ENCODE measurements around the gene TSC22D2. TPM values are rescaled to one million over a fixed set of nuclear protein-coding genes. Genes with fewer than 3 reads are reported as not detected.

The TSC22D2 gene
- total and polyA plus RNA-seq, 2 experiments from 2014 or later: 34.9 to 38.8 TPM

DNA sequence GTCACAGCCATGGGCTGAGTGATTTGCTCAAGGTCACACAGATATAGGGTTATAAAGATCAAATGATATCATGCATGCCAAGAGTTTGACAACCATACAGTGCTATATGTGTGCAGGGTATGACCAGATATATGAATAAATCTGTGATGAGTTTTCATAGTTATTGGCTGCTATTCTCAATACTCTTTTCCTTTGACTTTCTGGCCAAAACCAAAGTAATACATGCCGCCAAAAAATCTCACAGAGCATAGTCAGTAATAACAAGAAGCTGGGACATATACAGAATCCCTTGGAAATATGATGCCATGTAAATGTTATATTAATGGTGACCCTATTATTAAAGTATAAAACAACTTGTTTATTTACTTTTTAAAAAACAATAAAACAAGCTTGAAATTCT, 11.6 kb upstream of the TSC22D2 start:
- H3K4me1 ChIP-seq (ENCODE audit: insufficient read depth): peaks cover 11% of the 10 kb centered on the region
- H3K36me3 ChIP-seq (replicated peaks; ENCODE audit: insufficient read depth, low read depth): no peaks in the 10 kb centered on the region
- no peak for DNase-seq (ENCODE audit: low spot score)
- H3K4me3 ChIP-seq: no peak overlapping the region
- H2AFZ ChIP-seq: no peak overlapping the region
- H3K27me3 ChIP-seq: no peaks in the 10 kb centered on the region
- no peaks in the 10 kb centered on the region for H3K9me3 ChIP-seq (ENCODE audit: low read depth)
- H3K9me2 ChIP-seq (replicated peaks; ENCODE audit: insufficient read depth): no peaks in the 10 kb centered on the region
- 67% methylated on average over 1 of the region's 1 CpG for WGBS (ENCODE audit: low lambda C conversion rate, missing lambda C conversion rate)
- H4K20me1 ChIP-seq (ENCODE audit: insufficient read depth, poor library complexity, severe bottlenecking): no peaks in the 10 kb centered on the region
- H3K4me2 ChIP-seq: no peak overlapping the region
- H3K27ac ChIP-seq: no peak overlapping the region
- H3K79me2 ChIP-seq: no peaks in the 10 kb centered on the region
- TF ChIP-seq EZH2 (IDR thresholded peaks at IDR 0.05; ENCODE audit: borderline replicate concordance): no peak
- TF ChIP-seq, protein P1, sequence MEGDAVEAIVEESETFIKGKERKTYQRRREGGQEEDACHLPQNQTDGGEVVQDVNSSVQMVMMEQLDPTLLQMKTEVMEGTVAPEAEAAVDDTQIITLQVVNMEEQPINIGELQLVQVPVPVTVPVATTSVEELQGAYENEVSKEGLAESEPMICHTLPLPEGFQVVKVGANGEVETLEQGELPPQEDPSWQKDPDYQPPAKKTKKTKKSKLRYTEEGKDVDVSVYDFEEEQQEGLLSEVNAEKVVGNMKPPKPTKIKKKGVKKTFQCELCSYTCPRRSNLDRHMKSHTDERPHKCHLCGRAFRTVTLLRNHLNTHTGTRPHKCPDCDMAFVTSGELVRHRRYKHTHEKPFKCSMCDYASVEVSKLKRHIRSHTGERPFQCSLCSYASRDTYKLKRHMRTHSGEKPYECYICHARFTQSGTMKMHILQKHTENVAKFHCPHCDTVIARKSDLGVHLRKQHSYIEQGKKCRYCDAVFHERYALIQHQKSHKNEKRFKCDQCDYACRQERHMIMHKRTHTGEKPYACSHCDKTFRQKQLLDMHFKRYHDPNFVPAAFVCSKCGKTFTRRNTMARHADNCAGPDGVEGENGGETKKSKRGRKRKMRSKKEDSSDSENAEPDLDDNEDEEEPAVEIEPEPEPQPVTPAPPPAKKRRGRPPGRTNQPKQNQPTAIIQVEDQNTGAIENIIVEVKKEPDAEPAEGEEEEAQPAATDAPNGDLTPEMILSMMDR (IDR thresholded peaks at IDR 0.05; ENCODE audit: poor library complexity): no peak
- no peak for TF ChIP-seq EZH2phosphoT487 (IDR thresholded peaks at IDR 0.05; ENCODE audit: low read depth, severe bottlenecking, unreplicated experiment)

GRCh38 chr3:150396956-150397550, 11.0 kb upstream of the TSC22D2 start:
- no peak overlapping the region for H3K4me3 ChIP-seq
- H3K27me3 ChIP-seq: no peaks in the 10 kb centered on the region
- no peaks in the 10 kb centered on the region for H3K9me3 ChIP-seq (ENCODE audit: low read depth)
- no peaks in the 10 kb centered on the region for H4K20me1 ChIP-seq (ENCODE audit: insufficient read depth, poor library complexity, severe bottlenecking)
- no peaks in the 10 kb centered on the region for H3K79me2 ChIP-seq
- no peaks in the 10 kb centered on the region for H3K9me2 ChIP-seq (replicated peaks; ENCODE audit: insufficient read depth)
- no peak for DNase-seq (ENCODE audit: low spot score)
- H3K4me1 ChIP-seq (ENCODE audit: insufficient read depth): peaks cover 14% of the 10 kb centered on the region
- 75% methylated on average over 3 of the region's 3 CpGs for WGBS (ENCODE audit: low lambda C conversion rate, missing lambda C conversion rate)
- H3K36me3 ChIP-seq (replicated peaks; ENCODE audit: insufficient read depth, low read depth): no peaks in the 10 kb centered on the region
- no peak overlapping the region for H2AFZ ChIP-seq
- H3K27ac ChIP-seq: no peak overlapping the region
- H3K4me2 ChIP-seq: no peak overlapping the region
- TF ChIP-seq EZH2phosphoT487 (IDR thresholded peaks at IDR 0.05; ENCODE audit: low read depth, severe bottlenecking, unreplicated experiment) (no peak), EZH2 (IDR thresholded peaks at IDR 0.05; ENCODE audit: borderline replicate concordance) (no peak)
- TF ChIP-seq, protein P1 (IDR thresholded peaks at IDR 0.05; ENCODE audit: poor library complexity): no peak

DNA sequence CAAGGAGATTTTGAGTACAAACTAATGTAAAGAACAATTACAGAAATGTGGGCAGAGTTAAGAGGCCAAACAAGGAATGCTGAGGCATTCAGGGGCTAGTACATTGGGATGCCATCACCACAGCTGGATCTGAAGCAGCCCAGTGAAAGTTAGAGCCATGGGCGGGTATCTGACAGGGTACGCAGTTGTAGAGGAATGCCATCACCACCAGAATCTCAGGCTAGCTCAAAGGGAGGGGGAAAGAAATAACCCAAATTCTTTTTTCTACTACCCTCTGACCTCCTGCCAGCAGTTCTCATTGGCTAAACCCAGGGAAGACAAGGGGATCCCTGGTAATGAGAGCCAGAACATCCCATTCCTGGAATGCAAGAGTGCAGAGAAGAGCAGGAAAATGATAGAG, 9.0 kb upstream of the TSC22D2 start:
- H3K79me2 ChIP-seq: no peaks in the 10 kb centered on the region
- H2AFZ ChIP-seq: no peak overlapping the region
- WGBS (ENCODE audit: low lambda C conversion rate, missing lambda C conversion rate): 100% methylated on average over 2 of the region's 2 CpGs

More for the DNA sequence above, 9.0 kb upstream of the TSC22D2 start:
- TF ChIP-seq EZH2 (IDR thresholded peaks at IDR 0.05; ENCODE audit: borderline replicate concordance): no peak
- no peak for TF ChIP-seq EZH2phosphoT487 (IDR thresholded peaks at IDR 0.05; ENCODE audit: low read depth, severe bottlenecking, unreplicated experiment)
- TF ChIP-seq, protein P1 (IDR thresholded peaks at IDR 0.05; ENCODE audit: poor library complexity): no peak
- peaks cover 8% of the 10 kb centered on the region for H3K4me1 ChIP-seq (ENCODE audit: insufficient read depth)
- H3K9me2 ChIP-seq (replicated peaks; ENCODE audit: insufficient read depth): no peaks in the 10 kb centered on the region
- H3K4me2 ChIP-seq: no peak overlapping the region
- no peaks in the 10 kb centered on the region for H3K9me3 ChIP-seq (ENCODE audit: low read depth)
- H3K27ac ChIP-seq: no peak overlapping the region
- H4K20me1 ChIP-seq (ENCODE audit: insufficient read depth, poor library complexity, severe bottlenecking): no peaks in the 10 kb centered on the region
- H3K36me3 ChIP-seq (replicated peaks; ENCODE audit: insufficient read depth, low read depth): no peaks in the 10 kb centered on the region
- H3K27me3 ChIP-seq: no peaks in the 10 kb centered on the region
- no peak overlapping the region for H3K4me3 ChIP-seq
- no peak for DNase-seq (ENCODE audit: low spot score)
